CD4-positive, alpha-beta T cell treated with Interleukin-21 for 1 hour (primary cell): ENCODE measurements around the gene ABCA10.

ENCODE experiments used
- DNase-seq: peaks from one replicate; pipeline ENCODE4 v3.0.0-alpha.2; 2020

ABCA10 gene

DNA sequence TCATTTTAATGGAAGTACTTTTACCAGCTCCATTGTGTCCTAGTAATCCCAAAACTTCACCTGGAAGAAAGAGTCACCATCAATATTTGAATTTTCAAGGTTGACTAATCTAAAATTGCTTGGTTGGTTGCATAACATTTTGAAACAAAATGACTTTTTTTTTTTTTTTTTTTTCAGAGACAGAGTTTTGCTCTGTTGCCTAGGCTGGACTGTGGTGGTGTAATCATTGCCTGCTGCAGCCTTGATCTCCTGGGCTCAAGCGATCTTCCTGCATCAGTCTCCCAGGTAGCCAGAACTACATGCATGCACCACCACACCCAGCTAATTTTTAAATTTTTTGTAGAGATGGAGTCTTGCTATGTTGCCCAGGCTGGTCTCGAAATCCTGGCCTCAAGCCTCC lies 74.4 kb downstream of the ABCA10 start:
- DNase-seq, result no peak

DNA sequence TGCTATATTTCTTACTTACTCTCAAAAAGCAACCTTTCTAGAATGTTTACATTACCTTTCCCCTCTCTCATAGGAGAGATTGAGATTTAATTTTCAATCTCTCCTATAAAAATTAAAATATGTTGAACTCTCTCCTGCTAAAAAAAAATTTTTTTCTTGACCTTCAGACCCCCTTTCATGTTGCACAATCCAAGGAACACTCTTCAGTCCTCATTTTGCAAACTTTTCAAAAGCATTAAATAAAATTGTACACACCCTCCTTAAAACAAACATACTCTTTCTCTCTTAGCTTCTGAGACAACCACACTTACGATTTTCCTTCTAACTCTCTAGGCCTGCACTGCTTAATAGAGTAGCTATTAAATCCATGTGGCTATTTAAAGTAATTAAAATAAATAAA lies 78.3 kb downstream of the ABCA10 start:
- no peak for DNase-seq

DNA sequence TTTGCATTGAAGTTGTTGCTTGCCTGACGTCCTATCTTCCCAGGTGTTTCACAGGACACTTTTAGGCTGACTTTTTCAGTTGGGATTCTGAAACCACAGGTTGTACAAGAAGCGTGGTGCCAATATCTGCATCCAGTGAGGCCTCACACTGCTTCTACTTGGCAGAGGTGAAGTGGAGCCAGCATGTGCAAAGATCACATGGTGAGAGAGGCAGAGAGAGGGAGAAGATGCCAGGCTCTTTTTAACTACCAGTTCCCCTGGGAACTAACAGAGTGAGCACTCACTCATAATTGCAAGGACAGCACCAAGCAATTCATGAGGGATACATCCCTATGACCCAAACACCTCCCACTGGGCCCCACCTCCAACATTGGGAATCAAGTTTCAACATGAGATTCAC lies 81.2 kb downstream of the ABCA10 start:
- DNase-seq, result no peak

DNA sequence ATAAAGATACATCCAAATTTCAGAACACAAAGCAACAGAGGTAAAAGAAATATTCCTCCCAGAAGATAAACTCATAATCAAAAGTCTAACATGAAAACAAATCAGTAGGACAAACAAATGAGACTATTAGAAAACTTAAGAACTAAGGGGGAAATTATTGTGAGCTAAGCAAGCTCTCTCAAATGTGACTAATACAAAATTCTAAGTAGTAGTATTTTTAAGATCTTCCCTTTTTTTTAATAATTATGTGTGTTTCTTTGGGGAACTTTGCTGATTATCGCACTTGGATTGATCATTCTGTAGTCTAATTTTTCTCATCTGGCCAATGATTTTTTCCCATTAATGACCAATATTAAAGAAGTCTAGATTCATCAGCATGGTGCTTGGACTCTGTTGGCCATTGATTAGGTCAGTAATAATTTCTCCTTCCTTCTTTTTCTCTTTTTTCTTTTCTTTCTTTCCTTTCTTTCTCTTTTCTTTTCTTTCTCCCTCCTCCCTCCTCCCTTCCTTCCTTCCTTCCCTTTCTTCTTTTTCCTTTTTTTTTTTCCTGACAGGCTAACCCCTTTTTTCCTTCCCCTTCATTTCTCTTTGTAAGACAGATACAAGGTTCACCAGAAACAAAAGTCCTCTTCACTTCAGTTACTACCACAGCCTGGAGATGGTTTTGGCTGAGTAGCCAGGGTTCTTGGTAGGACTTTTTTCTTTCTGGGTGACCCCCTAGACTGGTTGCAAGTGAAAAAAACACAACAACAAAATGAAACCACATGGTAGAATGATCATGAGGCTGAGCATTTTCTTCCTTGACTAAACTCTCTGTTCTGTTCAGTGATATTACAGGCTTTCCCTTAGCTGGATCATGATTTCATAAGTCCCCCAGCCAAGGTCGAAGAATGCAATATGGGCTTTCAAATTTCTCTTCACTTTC lies 84.0 kb downstream of the ABCA10 start:
- DNase-seq, result no peak

DNA sequence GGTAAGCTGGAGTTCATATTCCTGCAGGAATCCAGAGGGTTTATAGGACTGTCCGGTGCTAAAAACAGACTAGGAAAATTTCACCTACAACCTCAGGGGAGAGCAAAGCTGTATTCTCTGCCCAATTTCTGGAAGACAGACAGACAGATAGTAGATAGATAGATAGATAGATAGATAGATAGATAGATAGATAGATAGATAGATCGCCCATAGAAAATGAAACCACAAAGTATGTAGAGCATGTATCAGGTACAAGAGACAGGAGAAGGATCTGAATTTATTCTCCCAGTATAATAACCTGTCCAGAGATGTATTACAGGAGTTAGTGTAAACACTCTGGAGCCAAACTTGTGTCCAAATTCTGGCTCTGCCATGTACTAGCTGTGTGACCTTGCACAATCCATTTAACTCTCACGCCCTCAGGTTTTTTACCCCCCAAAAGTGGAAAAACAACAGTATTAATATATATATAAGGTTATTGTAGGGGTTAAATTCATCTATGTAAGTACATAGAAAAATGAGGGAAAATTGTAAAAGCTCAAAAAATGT lies 84.9 kb downstream of the ABCA10 start:
- no peak for DNase-seq

DNA sequence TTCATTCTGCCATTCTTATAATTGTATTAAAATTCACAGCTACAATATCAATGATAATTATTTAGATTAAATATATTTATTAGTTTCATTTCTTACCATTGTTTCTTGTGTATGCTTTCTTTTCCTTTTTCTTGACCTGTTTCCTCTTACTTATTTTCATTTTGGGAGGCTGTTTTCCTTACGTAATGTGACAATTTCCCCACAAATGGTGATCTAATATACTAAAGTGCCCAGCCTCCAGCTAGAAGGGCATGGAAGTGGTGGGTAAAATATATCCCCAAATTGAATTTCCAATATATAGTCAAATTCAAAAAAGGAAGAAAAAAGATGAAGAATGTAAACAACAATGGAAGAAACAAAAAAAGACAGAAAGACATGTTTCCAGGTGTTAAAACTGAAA lies 85.5 kb downstream of the ABCA10 start:
- DNase-seq, result no peak

DNA sequence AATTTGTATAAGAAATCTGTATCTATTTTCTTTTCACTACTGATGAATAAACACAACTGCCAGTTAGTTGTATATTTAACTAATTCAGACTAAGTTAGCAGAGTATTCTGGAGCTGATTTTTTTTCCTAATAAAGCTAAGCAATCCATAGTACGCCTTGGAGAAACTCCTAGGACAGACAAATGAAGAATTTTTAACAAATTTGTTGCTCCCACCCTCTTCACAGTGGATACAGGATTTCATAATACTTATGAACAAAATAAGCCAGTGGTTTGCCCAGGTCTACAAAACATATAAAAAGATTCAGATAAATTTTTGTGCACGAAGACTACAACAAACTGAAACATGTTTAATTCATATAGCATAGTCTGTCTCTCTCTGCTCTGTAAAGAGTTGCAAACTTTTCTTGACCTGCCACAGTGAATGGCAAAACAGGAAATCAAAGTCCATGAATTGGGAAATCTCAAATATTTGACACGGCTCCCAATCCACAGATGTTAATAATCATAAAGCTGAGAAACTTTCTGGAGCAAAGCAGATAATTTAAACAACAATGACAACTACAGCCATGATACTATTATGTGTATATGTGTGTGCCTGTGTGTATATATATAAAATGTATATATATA lies 86.3 kb downstream of the ABCA10 start:
- DNase-seq, result no peak

DNA sequence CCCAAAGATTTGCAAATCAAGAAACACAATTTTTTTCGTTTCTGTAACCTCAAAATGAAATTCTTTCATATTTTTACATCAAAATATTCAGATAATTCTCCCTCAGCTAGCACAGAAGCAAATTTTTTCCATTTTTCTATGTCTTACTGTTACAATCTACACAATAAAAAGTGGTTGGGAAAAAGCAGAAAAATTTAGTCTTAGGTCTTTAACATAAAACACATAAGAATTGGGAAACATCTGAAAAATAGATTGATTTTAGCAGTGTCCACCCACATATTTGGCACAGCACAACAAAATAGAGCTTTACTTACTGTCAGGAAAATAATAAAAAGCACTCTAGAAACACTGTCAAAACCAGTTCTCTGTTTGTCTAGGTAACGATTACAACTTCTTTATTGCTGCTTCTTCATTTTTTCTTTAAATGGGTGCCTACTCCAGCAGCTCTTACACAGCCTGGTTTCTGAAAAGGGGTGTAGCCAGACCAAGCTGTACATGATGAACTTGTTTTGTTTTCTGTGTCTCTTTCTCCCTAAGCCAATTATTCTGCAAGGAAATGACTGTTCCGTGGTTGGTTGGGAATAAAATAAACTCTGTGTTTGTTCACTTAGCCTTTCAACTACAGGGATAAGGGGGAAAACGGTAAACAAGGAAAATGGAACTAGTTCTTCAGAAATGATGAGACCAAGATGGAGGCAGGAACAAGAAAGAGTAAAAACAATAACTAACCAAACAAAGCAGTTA lies 87.0 kb downstream of the ABCA10 start, which contains the start of gene ABCA6:
TSS of gene ABCA6 (minus strand) at position 465 of the 744 bp plus-strand sequence. CDS start 1,192 bp downstream, outside the sequence.
- DNase-seq, result no peak

DNA sequence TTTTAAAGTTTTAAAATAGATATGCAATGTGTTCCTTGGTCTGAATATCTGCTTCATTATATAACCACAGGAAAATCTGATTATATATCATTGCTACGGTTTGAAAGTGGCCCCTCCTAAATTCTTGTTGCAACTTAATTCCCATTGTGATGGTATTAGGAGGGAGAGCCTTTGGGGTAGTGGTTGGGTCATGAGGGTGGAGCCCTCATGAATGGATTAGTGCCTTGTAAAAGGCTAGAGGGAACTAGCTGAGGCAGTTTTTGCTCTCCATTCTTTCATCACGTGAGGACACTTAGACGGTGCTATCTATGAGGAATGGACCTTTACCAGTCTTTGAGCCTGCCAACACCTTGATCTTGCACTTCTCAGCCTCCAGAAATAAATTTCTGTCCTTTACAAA lies 94.5 kb downstream of the ABCA10 start:
- no peak for DNase-seq

DNA sequence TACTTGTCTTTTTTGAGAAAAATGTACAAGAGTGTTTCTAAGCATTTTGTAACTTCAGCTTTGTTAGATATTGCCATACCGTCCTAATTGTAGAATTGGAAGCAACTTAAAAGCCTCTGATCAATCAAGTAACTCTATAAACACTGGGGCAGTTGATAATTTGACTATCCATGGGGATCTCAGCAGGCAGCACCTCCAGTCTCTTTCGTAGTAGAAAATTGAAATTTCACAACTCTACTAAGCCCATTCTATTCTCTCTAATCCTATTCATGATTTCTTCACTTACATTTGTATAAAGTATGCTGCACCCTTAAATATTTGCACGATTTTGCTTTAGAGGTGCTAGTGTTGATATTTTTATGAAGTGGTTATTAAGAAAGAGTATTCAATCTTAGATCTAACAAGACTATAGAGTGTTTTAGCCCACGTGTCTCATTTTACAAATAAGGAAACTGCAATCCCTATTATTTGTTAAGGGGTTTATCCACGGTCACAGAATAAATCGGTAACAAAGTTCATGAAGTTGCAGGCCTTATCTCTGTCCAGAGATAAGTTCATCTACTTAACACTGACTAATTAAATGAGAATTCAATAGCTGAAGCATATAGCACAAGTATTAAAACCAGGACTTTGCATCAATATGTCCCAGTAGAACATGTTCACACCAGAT lies 97.9 kb downstream of the ABCA10 start:
- no peak for DNase-seq

DNA sequence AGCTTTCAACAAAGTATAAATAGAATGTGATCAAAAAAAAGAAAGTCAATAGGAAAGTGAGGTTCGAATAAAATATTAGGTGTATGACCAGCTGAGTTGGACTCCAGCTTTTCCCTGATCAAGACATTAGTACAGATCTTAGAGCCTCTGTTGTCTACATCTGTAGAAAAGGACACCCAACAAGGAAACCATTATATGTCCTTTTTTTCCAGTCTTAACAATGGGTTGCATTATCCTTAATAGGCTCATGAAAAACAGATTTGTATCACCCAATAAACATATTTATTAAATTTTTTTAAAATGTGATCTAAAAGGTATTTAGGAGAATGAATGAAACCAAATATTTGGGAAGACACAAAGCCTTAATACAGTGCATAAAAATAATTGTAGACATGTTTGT lies 105.0 kb downstream of the ABCA10 start:
- no peak for DNase-seq

DNA sequence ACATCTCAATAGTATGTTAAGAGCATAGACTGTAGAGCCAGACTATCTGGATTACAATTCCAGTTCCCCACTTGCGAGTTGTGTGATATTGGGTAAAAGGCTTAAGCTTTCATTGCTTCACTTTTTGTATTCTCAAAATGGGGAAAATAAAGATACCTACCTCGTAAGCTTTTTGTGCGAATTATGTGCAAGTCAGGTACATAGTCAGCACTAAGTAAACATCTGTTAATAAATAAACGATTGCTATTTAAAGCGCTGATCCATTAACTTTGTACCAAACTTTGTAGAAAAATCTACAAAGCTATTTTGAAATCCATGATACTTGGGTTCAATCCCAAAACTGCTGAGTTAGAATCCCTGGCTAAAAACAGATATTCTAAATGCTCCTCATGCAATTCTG lies 106.6 kb downstream of the ABCA10 start:
- DNase-seq, result no peak

DNA sequence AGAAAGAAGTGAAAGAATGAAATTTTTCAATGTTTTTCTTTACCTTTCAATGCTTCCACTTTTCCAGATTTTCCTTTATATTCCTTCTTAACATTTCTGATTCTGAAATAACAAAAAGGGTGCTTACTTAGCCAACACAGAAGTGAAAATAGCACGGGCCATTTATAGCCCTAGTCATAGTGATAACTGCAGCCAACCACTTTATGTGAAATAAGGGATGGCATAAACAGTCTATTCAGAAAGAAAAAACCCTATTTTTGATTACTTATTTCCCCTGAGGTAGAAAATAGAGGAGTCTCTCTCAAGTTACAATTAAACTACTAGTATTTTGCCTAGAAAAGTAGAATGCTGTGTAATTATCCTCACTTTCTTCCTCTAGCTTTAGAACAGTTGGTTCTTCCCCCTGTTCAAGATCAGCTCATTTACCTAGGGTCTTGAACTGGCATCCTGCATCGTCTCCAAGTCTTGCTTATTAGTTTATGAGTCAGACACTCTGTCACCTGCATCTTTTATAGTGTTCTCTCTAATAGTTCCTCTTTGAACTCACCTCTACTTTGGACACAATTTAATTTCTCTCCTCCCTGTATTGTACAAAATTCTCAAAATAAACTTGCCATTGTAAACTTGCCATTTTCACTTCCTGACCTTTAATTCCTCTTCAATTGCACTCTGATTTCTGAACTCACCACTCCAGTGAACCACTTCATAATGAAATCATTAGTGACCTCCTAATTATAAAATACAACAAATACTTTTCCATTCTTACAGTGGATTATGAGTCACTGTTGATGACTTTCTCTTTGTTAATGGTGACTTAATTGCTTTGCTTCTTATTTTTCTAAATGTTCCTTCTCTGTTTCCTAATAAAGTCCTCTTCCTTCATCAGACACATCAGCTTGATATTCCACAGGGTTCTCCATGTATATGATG lies 110.5 kb downstream of the ABCA10 start:
- no peak for DNase-seq

DNA sequence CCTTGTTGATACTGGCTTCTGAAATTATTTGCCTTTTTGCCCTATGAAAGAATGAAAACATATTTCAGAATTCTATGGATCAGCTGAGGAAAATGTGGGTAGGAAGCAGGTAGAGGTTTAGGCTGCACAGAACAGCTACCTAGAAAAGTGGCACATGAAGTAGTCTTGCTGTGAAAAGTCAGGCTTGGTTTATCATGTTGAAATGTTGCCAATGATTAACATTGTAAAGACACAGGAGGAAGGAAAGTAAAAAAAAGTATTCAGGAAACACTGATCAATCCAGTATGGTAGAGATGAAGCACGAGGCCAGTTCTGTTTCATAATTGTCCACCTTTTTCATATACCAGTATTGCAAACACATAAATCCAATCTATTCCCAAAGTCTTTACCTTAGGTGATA lies 116.8 kb downstream of the ABCA10 start:
- no peak for DNase-seq

DNA sequence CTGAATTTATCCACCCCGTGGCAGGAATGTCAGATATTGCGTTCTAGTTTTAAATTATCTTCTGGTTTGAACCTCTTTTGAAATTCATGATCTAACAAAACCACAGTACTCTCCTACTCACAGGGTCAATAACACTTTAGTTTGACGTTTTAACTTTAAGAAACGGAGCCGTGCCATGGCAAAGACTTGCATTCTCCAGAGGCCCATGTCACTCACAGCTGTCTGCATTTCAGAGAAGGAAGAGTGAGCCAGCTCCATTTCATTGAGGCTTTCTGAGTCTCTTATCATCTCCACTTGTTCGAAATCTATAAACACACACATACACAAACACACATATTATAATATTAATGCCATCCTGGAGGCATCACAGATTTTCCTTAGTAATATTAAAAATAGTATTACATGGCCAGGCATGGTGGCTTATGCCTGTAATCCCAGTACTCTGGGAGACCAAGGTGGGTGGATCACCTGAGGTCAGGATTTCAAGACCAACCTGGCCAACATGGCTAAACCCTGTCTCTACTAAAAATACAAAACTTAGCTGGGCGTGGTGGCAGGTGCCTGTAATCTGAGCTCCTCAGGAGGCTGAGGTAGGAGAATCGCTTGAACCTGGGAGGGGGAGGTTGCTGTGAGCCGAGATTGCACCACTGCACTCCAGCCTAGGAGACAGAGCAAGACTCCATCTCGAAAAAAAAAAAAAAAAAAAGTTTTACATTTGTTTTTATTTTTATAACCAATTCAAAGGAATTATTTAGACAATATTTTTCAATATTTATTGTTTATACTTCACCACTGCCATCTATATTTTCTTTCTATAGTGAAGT lies 122.5 kb downstream of the ABCA10 start:
- no peak for DNase-seq

DNA sequence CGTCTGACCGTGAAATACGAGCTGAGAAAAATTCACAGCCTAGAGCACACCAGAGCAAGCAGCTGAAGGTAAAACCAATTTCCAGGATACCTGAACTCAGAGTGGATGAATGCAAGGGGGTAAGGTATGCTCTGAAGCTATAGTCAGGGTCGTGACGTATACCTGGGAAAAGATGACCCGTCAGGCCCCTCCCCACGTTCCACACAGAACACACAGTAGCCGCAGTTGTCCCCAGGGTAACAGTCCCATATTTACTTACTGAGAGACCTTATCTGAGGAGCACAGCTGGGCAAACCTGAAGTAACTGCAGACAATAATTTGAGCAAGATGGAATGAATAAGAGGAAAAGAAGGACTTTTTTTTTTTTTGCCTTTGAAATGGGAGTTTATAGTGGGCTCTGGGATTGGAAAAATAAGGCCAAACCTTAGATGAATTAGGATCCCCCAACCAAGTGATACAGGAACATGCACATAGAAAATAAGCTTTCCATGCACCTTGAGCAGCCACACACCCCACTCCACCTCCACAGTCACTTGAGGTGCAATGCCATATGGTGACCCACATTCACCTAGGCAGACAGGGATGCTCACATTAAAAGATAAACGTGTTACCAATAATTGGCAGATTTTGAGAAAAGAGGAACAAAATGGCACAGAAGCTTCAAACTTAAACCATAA lies 124.9 kb downstream of the ABCA10 start:
- no peak for DNase-seq

DNA sequence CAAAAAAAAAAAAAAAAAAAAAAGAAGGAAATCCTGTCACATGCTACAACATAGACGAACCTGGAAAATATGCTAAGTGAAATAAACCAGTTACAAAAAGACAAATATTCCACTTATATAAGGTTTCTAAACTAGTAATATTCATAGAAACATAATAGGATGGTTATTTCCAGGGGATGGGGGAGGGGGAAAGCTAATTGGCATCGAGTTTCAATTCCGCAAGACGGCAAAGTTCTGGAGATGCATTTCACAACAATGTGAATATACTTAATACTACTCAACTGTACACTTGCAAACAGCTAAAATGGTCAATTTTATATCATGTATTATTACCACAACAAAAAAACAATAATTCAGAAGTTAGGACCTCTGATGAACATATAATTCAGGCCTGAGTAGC lies 130.0 kb downstream of the ABCA10 start:
- DNase-seq, result no peak
